ENCODE measurements around the gene ADGRB2.

DNA sequence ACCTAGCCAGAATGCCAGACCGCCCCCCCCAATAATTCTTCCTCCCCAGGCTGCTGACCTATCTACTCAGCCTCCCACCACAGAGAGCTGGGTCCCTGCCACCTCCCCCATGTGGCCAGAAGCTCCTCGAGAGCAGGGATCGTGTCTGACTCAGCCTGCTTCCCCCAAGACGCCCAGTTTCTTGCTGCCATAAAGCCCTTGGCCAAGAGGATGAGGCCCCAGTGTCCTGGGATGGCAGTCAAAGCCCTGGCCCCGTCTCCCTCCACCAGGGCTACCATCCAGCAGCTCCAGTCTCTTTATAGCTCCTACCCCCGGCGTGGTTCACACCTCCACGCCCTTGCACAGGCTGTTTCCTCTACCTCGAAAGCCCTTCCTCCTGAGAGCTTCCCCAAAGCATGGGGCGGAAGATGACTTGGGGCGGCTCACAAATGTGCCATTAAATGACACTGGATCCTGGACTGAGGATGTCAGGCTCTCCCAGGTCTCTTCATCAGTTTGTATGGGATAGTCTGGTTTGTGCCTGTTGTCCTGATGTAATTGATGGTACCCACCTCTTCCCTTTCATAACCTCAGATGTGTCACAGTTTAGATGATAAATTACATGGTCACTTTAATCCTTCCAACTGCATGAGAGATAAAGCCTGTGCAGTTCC is 13.2 kb downstream of the ADGRB2 start:
- TF ChIP-seq EZH2 (IDR thresholded peaks at IDR 0.05; ENCODE audit: insufficient read depth, poor library complexity, severe bottlenecking) (no peak), EZH2phosphoT487 (IDR thresholded peaks at IDR 0.05; ENCODE audit: insufficient read depth, low read depth) (no peak)

Measured in GM23248 (cell line).